ENCODE data around the gene NR4A1.

Gene NR4A1

GRCh38 chr12:52050758-52051541, at the start of gene NR4A1:
Gene NR4A1, plus strand, starts transcription at chr12:52051442. Its CDS starts 2,887 bp downstream, at chr12:52054329.
- TF ChIP-seq Cebpa-rat (IDR thresholded peaks at IDR 0.05): no peak
- Histone ChIP-seq H3K4me3 (peak within 1 kb of the TSS; percentile 54 to 79 (median 67)), H4K20me1 (peaks cover 0 to 42% (median 8%) of the 10 kb centered on the region in 11 experiments; a peak in 10 of 22 replicates), H3K27ac (peak within 1 kb of the TSS; percentile 70 to 97 (median 84)), H3K36me3 (peaks cover 0 to 18% (median 0%) of the 10 kb centered on the region in 11 experiments; a peak in 6 of 22 replicates), H3K4me2 (peak within 1 kb of the TSS; percentile 93 to 100 (median 99)), H3K9me3 (replicated peaks in 1 of 11) (no peaks in the 10 kb centered on the region), H3K9ac (peak within 1 kb of the TSS; percentile 71 to 97 (median 83)), H3K27me3 (peaks cover 0 to 5% (median 0%) of the 10 kb centered on the region in 11 experiments; a peak in 1 of 22 replicates), H3K4me1 (peaks cover 32 to 53% (median 50%) of the 10 kb centered on the region in 10 experiments)

DNA sequence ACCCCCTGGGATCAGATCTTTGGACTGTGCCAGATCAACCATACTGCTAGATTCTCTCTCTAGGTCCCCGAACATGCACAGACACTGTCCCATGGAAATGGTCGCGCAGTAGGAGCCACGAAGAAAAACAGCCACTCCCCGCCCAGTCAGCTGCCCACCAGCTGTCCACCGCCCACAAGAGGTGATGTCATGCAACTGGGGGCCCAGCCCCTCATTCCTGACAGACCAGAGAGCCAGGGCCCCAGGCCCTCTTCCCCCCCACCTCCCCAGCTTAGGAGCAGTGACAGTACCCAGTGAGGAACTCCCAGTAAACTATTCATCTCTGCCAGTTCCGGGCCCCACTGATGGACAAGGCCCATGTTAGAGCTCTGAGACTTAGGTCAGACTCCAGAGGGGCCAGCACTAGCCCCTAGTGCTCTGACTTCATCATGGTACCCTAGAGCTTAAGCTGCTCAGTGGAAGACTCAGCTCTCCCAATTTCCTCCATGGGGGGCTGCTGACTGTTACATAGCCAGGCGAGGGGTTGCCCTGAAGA, 48.2 kb upstream of the NR4A1 start:
- peak overlapping the region; percentile 90 to 99 (median 96); a peak in 20 of 22 replicates for H3K4me2 ChIP-seq
- H3K4me1 ChIP-seq: peaks cover 49 to 75% (median 55%) of the 10 kb centered on the region in 10 experiments
- H3K9me3 ChIP-seq (replicated peaks in 1 of 11): no peaks in the 10 kb centered on the region
- peaks cover 0 to 63% (median 28%) of the 10 kb centered on the region in 11 experiments; a peak in 17 of 22 replicates for H4K20me1 ChIP-seq
- H3K27me3 ChIP-seq: peaks cover 0 to 27% (median 20%) of the 10 kb centered on the region in 11 experiments; a peak in 15 of 22 replicates
- no peak overlapping the region for H3K27ac ChIP-seq
- peaks cover 4 to 29% (median 20%) of the 10 kb centered on the region in 11 experiments; a peak in 19 of 22 replicates for H3K36me3 ChIP-seq
- H3K9ac ChIP-seq: peak overlapping the region in 3 of 11 experiments; percentile 18 to 48 (median 34); a peak in 1 of 22 replicates
- TF ChIP-seq Cebpa-rat (IDR thresholded peaks at IDR 0.05): no peak
- H3K4me3 ChIP-seq: no peak overlapping the region; a peak in 1 of 20 replicates

DNA sequence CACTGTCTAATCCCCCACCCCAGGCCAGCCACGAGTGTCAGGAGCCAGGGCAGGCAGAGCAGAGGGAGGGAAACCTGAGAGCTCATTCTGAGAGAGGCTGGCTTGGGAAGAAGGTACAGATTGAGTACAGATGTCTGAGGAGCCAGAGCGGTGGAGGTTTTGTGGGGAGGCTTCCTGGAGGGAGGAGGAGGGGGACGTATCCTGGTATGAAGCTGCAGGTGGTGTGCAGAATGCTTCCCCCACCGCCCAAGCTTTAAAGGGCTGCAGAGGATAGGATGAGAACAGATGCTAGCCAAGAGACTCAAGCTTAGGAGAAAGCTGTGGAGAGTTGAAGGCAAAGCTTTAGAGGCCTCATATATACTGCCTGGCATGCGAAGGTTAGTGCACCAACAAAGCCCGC, 47.7 kb upstream of the NR4A1 start:
- H3K27ac ChIP-seq: no peak overlapping the region
- peak overlapping the region in 3 of 11 experiments; percentile 18 to 48 (median 34); a peak in 1 of 22 replicates for H3K9ac ChIP-seq
- peak overlapping the region; percentile 90 to 99 (median 96) for H3K4me2 ChIP-seq

DNA sequence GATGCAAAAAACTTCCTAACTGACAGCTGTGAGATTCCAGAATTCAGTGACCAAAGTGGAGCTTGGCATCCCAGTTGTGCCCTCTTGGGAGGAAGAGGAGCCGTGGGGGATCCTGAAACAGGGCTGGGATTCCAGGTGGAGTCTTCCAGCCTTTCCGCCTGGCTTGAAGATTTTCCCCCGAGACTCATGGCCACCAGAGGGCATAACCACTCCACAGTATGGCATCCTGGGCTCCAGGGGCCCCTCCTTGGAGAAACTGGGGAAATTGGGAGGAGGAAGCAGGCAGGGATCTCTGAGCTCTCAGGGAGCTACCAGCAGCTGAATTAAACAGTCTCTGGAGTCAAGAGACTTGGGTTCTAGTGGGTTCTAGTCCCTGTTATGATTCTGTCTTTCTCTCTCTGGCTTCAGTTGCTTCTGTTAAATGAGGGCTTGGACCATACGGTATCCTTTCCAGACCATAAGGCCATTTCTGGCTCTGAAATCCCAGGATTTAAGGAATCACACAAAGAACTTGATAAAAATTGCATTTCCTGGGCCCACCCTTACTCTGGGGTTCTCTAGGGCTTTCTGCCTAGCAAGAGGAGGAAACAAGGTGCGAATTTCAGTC, 47.1 kb upstream of the NR4A1 start:
- peak overlapping the region; percentile 90 to 99 (median 96); a peak in 21 of 22 replicates for H3K4me2 ChIP-seq
- H4K20me1 ChIP-seq: peaks cover 3 to 74% (median 38%) of the 10 kb centered on the region in 11 experiments; a peak in 19 of 22 replicates
- H3K27ac ChIP-seq: 0 out of 22 replicates have a peak overlapping the region, but pooled peaks of 1 of the 11 experiments have one; percentile 21
- no peak for TF ChIP-seq Cebpa-rat (IDR thresholded peaks at IDR 0.05)
- H3K36me3 ChIP-seq: peaks cover 0 to 27% (median 14%) of the 10 kb centered on the region in 11 experiments; a peak in 17 of 22 replicates
- peaks cover 59 to 82% (median 66%) of the 10 kb centered on the region in 10 experiments for H3K4me1 ChIP-seq
- no peaks in the 10 kb centered on the region for H3K9me3 ChIP-seq (replicated peaks in 1 of 11)
- H3K27me3 ChIP-seq: peaks cover 0 to 27% (median 20%) of the 10 kb centered on the region in 11 experiments; a peak in 15 of 22 replicates
- 0 out of 22 replicates have a peak overlapping the region, but pooled peaks of 3 of the 11 experiments have one; percentile 0 to 48 (median 17) for H3K9ac ChIP-seq
- no peak overlapping the region for H3K4me3 ChIP-seq

More for the DNA sequence above, 47.7 kb upstream of the NR4A1 start:
- peaks cover 0 to 68% (median 33%) of the 10 kb centered on the region in 11 experiments; a peak in 18 of 22 replicates for H4K20me1 ChIP-seq
- H3K4me3 ChIP-seq: no peak overlapping the region; a peak in 1 of 20 replicates
- no peak for TF ChIP-seq Cebpa-rat (IDR thresholded peaks at IDR 0.05)
- peaks cover 54 to 80% (median 60%) of the 10 kb centered on the region in 10 experiments for H3K4me1 ChIP-seq
- no peaks in the 10 kb centered on the region for H3K9me3 ChIP-seq (replicated peaks in 1 of 11)
- H3K36me3 ChIP-seq: peaks cover 0 to 27% (median 15%) of the 10 kb centered on the region in 11 experiments; a peak in 17 of 22 replicates
- H3K27me3 ChIP-seq: peaks cover 0 to 27% (median 20%) of the 10 kb centered on the region in 11 experiments; a peak in 15 of 22 replicates

DNA sequence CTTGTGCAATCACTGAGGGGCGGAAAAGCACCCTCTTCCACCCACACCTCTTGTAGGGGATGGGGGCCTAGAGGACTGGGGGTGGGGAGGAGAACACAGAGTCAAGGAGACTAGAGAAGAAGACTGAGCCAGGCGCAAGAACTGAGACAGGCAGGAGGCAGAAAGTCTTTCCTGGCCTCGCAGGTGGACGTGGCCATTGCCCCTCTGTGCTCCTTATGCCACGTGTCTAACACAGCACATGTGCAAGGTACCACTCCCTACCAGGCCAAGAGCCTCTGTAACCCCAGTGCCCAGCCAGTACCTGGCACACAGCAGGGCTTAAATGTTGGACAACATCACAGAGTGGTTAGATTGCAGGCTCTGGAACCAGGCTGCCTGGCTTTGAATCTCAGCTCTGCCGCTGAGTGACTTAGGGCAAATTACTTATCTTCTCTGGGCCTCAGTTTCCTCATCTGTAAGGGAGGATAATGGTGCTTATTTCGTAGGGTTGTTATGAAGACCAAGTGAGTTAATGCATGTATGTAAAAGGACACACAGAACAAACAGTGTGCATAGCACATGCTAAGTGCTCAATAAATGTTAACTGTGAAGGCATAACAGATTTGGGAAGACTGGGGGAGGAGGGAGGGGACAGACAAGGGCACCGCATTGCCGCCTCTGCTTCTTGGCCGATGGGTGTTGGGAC, 45.9 kb upstream of the NR4A1 start:
- peak overlapping the region in 8 of 11 experiments; percentile 4 to 86 (median 35); a peak in 12 of 22 replicates for H3K27ac ChIP-seq
- H4K20me1 ChIP-seq: peaks cover 7 to 77% (median 48%) of the 10 kb centered on the region in 11 experiments; a peak in 19 of 22 replicates
- no peaks in the 10 kb centered on the region for H3K9me3 ChIP-seq (replicated peaks in 1 of 11)
- TF ChIP-seq Cebpa-rat (IDR thresholded peaks at IDR 0.05): no peak
- peak overlapping the region in 2 of 10 experiments; percentile 46 to 96; a peak in 2 of 20 replicates for H3K4me3 ChIP-seq
- peak overlapping the region in 7 of 11 experiments; percentile 15 to 93 (median 68); a peak in 9 of 22 replicates for H3K9ac ChIP-seq
- peak overlapping the region; percentile 90 to 99 (median 96) for H3K4me2 ChIP-seq
- H3K27me3 ChIP-seq: peaks cover 0 to 27% (median 20%) of the 10 kb centered on the region in 11 experiments; a peak in 15 of 22 replicates
- peaks cover 72 to 89% (median 77%) of the 10 kb centered on the region in 10 experiments for H3K4me1 ChIP-seq
- peaks cover 0 to 25% (median 3%) of the 10 kb centered on the region in 11 experiments; a peak in 16 of 22 replicates for H3K36me3 ChIP-seq

DNA sequence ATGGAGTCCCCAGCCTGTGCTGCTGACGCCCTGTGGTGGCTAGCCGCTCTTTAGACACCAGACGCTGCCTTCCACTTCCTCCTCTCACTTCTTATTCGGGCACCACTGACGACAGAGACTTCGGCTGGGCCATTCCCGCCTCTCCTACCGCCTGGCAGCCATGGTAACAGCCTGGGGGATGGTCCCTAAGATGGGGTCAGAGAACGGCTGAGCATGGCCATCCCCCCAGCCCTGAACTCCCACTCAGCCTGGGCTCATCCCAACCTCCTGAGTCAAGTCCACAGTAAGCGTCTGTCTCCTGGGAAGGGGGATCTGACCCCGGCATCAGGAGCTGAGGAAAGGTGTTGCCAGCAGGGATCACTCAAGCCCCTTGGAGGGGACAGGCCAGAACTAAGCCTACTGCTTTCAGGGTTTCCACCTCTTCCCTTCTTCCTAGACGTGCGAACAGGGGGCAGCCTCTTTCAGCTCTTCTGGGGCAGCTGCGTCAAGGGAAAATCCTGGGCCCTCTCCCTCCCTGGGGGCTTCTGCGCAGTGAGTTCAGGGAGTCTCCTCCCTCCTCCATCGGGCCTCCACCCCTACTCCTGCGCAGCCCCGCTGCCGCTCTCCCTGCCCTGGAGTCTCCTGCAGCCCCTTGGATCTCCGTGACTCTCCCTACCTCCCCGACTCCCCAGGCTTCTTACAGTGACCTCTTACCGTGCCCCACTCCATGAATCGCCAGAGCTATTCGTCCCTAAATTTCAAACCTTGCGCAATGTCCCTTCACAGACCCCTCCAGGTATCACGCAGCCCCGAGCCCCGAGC, 45.1 kb upstream of the NR4A1 start:
- Histone ChIP-seq H3K36me3 (peaks cover 6 to 26% (median 10%) of the 10 kb centered on the region in 11 experiments), H3K9ac (peak overlapping the region; percentile 2 to 96 (median 90); a peak in 21 of 22 replicates), H4K20me1 (peaks cover 7 to 78% (median 48%) of the 10 kb centered on the region in 11 experiments; a peak in 19 of 22 replicates), H3K27me3 (peaks cover 0 to 27% (median 20%) of the 10 kb centered on the region in 11 experiments; a peak in 15 of 22 replicates), H3K4me1 (peaks cover 79 to 89% (median 82%) of the 10 kb centered on the region in 10 experiments), H3K4me2 (peak overlapping the region; percentile 90 to 99 (median 96)), H3K27ac (peak overlapping the region; percentile 4 to 86 (median 64); a peak in 21 of 22 replicates), H3K4me3 (peak overlapping the region; percentile 79 to 96 (median 92); a peak in 18 of 20 replicates), H3K9me3 (replicated peaks in 1 of 11) (no peaks in the 10 kb centered on the region)
- 0 out of 22 replicates have a peak, but pooled peaks of 1 of the 11 experiments have one; percentile 29 for TF ChIP-seq Cebpa-rat (IDR thresholded peaks at IDR 0.05)

DNA sequence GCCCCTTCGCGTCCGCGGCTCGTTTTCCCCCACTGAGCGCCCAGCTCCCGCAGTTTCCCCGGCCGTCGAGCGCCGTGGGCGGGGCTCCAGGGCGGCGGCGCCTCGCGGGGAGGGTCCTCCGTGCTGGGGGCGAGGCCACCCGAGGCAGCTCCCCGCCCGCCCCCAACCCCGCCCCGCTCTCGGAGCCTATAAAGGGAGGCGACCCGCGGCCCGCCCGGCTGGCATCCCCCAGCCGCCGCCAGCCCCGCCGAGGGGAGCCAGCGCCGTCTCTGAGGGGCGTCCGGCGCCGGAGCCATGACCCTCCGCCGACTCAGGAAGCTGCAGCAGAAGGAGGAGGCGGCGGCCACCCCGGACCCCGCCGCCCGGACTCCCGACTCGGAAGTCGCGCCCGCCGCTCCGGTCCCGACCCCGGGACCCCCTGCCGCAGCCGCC, 44.5 kb upstream of the NR4A1 start, which contains the start of gene TAMALIN:
TSS of gene TAMALIN (plus strand) at position 221 of the 432 bp plus-strand sequence. CDS start at position 295, 74 bp downstream.
- H3K4me2 ChIP-seq: peak within 1 kb of the TSS; percentile 95 to 99 (median 97)
- H3K27me3 ChIP-seq: peaks cover 0 to 27% (median 20%) of the 10 kb centered on the region in 11 experiments; a peak in 15 of 22 replicates
- peak within 1 kb of the TSS; percentile 86 to 97 (median 93) for H3K9ac ChIP-seq
- no peak for TF ChIP-seq Cebpa-rat (IDR thresholded peaks at IDR 0.05)
- peaks cover 12 to 32% (median 16%) of the 10 kb centered on the region in 11 experiments for H3K36me3 ChIP-seq
- H3K4me3 ChIP-seq: peak within 1 kb of the TSS; percentile 79 to 96 (median 92)
- peak within 1 kb of the TSS; percentile 77 to 92 (median 86) for H3K27ac ChIP-seq
- peaks cover 77 to 86% (median 83%) of the 10 kb centered on the region in 10 experiments for H3K4me1 ChIP-seq
- no peaks in the 10 kb centered on the region for H3K9me3 ChIP-seq (replicated peaks in 1 of 11)
- peaks cover 7 to 80% (median 48%) of the 10 kb centered on the region in 11 experiments; a peak in 19 of 22 replicates for H4K20me1 ChIP-seq
